ENCODE results near the gene PAXX.

The PAXX gene

GRCh38 chr9:137008312-137008711 lies 16.1 kb downstream of the PAXX start:
- TF ChIP-seq CTCF (IDR thresholded peaks at IDR 0.05; ENCODE audit: low read depth, low read length, missing control alignments), result no peak
- no peak overlapping the region for H3K4me3 ChIP-seq (replicated peaks; ENCODE audit: low read depth, low read length)
- DNase-seq (ENCODE audit: extremely low read depth, low read depth), result no peak

GRCh38 chr9:137009217-137009616 lies 17.0 kb downstream of the PAXX start:
- DNase-seq (ENCODE audit: extremely low read depth, low read depth), result no peak
- TF ChIP-seq CTCF (IDR thresholded peaks at IDR 0.05; ENCODE audit: low read depth, low read length, missing control alignments), result no peak
- H3K4me3 ChIP-seq (replicated peaks; ENCODE audit: low read depth, low read length), result no peak overlapping the region

- no peak overlapping the region for H3K4me3 ChIP-seq (replicated peaks; ENCODE audit: low read depth, low read length)
- no peak for TF ChIP-seq CTCF (IDR thresholded peaks at IDR 0.05; ENCODE audit: low read depth, low read length, missing control alignments)
- no peak for DNase-seq (ENCODE audit: extremely low read depth, low read depth)
These were observed 17.9 kb downstream of the PAXX start for GRCh38 chr9:137009938-137010732.

- no peak overlapping the region for H3K4me3 ChIP-seq (replicated peaks; ENCODE audit: low read depth, low read length)
- no peak for DNase-seq (ENCODE audit: extremely low read depth, low read depth)
- TF ChIP-seq CTCF (IDR thresholded peaks at IDR 0.05; ENCODE audit: low read depth, low read length, missing control alignments), result no peak
These were observed 18.9 kb downstream of the PAXX start for GRCh38 chr9:137011156-137011555.

GRCh38 chr9:137011907-137012675 lies 19.9 kb downstream of the PAXX start:
- DNase-seq (ENCODE audit: extremely low read depth, low read depth), result no peak
- no peak overlapping the region for H3K4me3 ChIP-seq (replicated peaks; ENCODE audit: low read depth, low read length)
- no peak for TF ChIP-seq CTCF (IDR thresholded peaks at IDR 0.05; ENCODE audit: low read depth, low read length, missing control alignments)

- no peak for TF ChIP-seq CTCF (IDR thresholded peaks at IDR 0.05; ENCODE audit: low read depth, low read length, missing control alignments)
- DNase-seq (ENCODE audit: extremely low read depth, low read depth), result no peak
- no peak overlapping the region for H3K4me3 ChIP-seq (replicated peaks; ENCODE audit: low read depth, low read length)
These were observed 20.7 kb downstream of the PAXX start for GRCh38 chr9:137012694-137013570.

Measured in HFF-Myc (cell line).